Muscle of leg (tissue), 11 donors: ENCODE data around the gene TTC28. TPM values are rescaled to one million over a fixed set of nuclear protein-coding genes. Genes with fewer than 3 reads are reported as not detected.

Experiments
- DNase-seq: peaks from one replicate; pipeline ENCODE4 v3.0.0; 2013
- H3K27ac ChIP-seq: one replicate; pipeline ENCODE4 v1.5.1; 2013; ENCODE audit warnings: mild to moderate bottlenecking, low read length, control low read depth
- H3K27me3 ChIP-seq: one replicate; pipeline ENCODE4 v1.6.1; 2013; ENCODE audit warnings: low read length; ENCODE audit not compliant: control insufficient read depth, insufficient read depth
- H3K36me3 ChIP-seq: one replicate; pipeline ENCODE4 v1.6.1; 2013; ENCODE audit warnings: low read length; ENCODE audit not compliant: control insufficient read depth, insufficient read depth
- H3K4me1 ChIP-seq: one replicate; pipeline ENCODE4 v1.6.1; 2013; ENCODE audit warnings: low read length; ENCODE audit not compliant: control insufficient read depth, insufficient read depth
- H3K4me3 ChIP-seq: one replicate; pipeline ENCODE4 v1.5.1; 2013; ENCODE audit warnings: low read length, control low read depth
- H3K9me3 ChIP-seq: replicated peaks from 2 replicates; pipeline ENCODE4 v1.6.1; 2013; ENCODE audit warnings: low read depth, low read length; ENCODE audit not compliant: control insufficient read depth
- WGBS: methylation state at CpG from one replicate; pipeline ENCODE4 v1.1.5; 2013; ENCODE audit warnings: missing lambda C conversion rate; ENCODE audit not compliant: insufficient coverage; 5-methylcytosine and 5-hydroxymethylcytosine counted together
- polyA plus RNA-seq, 8 donors: library from polyadenylated mRNA; unstranded; fragments of 120-200 nt; gene quantifications; one replicate each; pipeline versions ENCODE4 v1.2.1 to v1.2.3, GENCODE V29; 2013; ENCODE audit warnings: inconsistent platforms in 1 of 8, low replicate concordance in 1 of 8; ENCODE audit not compliant: insufficient read length in 8 of 8, insufficient read depth in 1 of 8
- total RNA-seq: library from RNA; stranded (reverse); fragments of 120-200 nt; gene quantifications from one replicate; pipeline ENCODE4 v1.2.4, GENCODE V29; 2013

TTC28 gene
- total and polyA plus RNA-seq, 9 donors, result 17.9 to 31.8 (median 24.9) TPM

- Histone ChIP-seq H3K36me3 (no peaks in the 10 kb centered on the region), H3K27me3 (no peaks in the 10 kb centered on the region), H3K27ac (no peak overlapping the region), H3K9me3 (no peaks in the 10 kb centered on the region), H3K4me1 (no peaks in the 10 kb centered on the region), H3K4me3 (no peak overlapping the region)
- DNase-seq, result no peak
- no CpG with 5 or more reads among the region's 2 CpGs for WGBS
Observed at GRCh38 chr22:28351476-28351875, 328.2 kb downstream of the TTC28 start.

GRCh38 chr22:28348613-28349609, 330.7 kb downstream of the TTC28 start:
- peak; percentile 40 for DNase-seq
- Histone ChIP-seq H3K4me1 (peaks cover 2% of the 10 kb centered on the region), H3K9me3 (no peaks in the 10 kb centered on the region), H3K27me3 (no peaks in the 10 kb centered on the region), H3K4me3 (no peak overlapping the region), H3K36me3 (no peaks in the 10 kb centered on the region), H3K27ac (no peak overlapping the region)
- WGBS, result no CpG with 5 or more reads among the region's 5 CpGs

- H3K4me1 ChIP-seq, result peaks cover 2% of the 10 kb centered on the region
- H3K9me3 ChIP-seq, result no peaks in the 10 kb centered on the region
- no peak overlapping the region for H3K4me3 ChIP-seq
- H3K27me3 ChIP-seq, result no peaks in the 10 kb centered on the region
- no peak overlapping the region for H3K27ac ChIP-seq
- no peaks in the 10 kb centered on the region for H3K36me3 ChIP-seq
- DNase-seq, result peak; percentile 44
- no CpG with 5 or more reads among the region's 2 CpGs for WGBS
Observed at GRCh38 chr22:28346308-28346707, 333.3 kb downstream of the TTC28 start.

- 70% methylated on average over 3 of the region's 7 CpGs for WGBS
- H3K9me3 ChIP-seq, result no peaks in the 10 kb centered on the region
- H3K4me3 ChIP-seq, result no peak overlapping the region
- peak; percentile 44 for DNase-seq
- H3K4me1 ChIP-seq, result peaks cover 2% of the 10 kb centered on the region
- H3K36me3 ChIP-seq, result no peaks in the 10 kb centered on the region
- H3K27ac ChIP-seq, result no peak overlapping the region
- H3K27me3 ChIP-seq, result no peaks in the 10 kb centered on the region
Observed at GRCh38 chr22:28344918-28345703, 334.5 kb downstream of the TTC28 start.

- no peak overlapping the region for H3K27ac ChIP-seq
- no peaks in the 10 kb centered on the region for H3K9me3 ChIP-seq
- no peak for DNase-seq
- no peaks in the 10 kb centered on the region for H3K36me3 ChIP-seq
- no peaks in the 10 kb centered on the region for H3K27me3 ChIP-seq
- H3K4me3 ChIP-seq, result no peak overlapping the region
- H3K4me1 ChIP-seq, result no peaks in the 10 kb centered on the region
Observed at GRCh38 chr22:28341001-28341400, 338.6 kb downstream of the TTC28 start.

GRCh38 chr22:28333088-28333487, 346.6 kb downstream of the TTC28 start:
- no peak for DNase-seq
- H3K4me1 ChIP-seq, result no peaks in the 10 kb centered on the region
- H3K27me3 ChIP-seq, result no peaks in the 10 kb centered on the region
- H3K27ac ChIP-seq, result no peak overlapping the region
- no peak overlapping the region for H3K4me3 ChIP-seq
- H3K36me3 ChIP-seq, result no peaks in the 10 kb centered on the region
- no CpG with 5 or more reads among the region's 1 CpG for WGBS
- H3K9me3 ChIP-seq, result no peaks in the 10 kb centered on the region

GRCh38 chr22:28332410-28332809, 347.2 kb downstream of the TTC28 start:
- Histone ChIP-seq H3K4me3 (no peak overlapping the region), H3K4me1 (no peaks in the 10 kb centered on the region), H3K36me3 (no peaks in the 10 kb centered on the region), H3K9me3 (no peaks in the 10 kb centered on the region), H3K27me3 (no peaks in the 10 kb centered on the region), H3K27ac (no peak overlapping the region)
- no CpG with 5 or more reads among the region's 1 CpG for WGBS
- DNase-seq, result no peak

GRCh38 chr22:28331695-28332094, 347.9 kb downstream of the TTC28 start:
- Histone ChIP-seq H3K36me3 (no peaks in the 10 kb centered on the region), H3K4me1 (no peaks in the 10 kb centered on the region), H3K27me3 (no peaks in the 10 kb centered on the region), H3K9me3 (no peaks in the 10 kb centered on the region), H3K27ac (no peak overlapping the region), H3K4me3 (no peak overlapping the region)
- no peak for DNase-seq

GRCh38 chr22:28329186-28330073, 350.2 kb downstream of the TTC28 start:
- Histone ChIP-seq H3K4me1 (no peaks in the 10 kb centered on the region), H3K9me3 (no peaks in the 10 kb centered on the region), H3K27me3 (no peaks in the 10 kb centered on the region), H3K27ac (no peak overlapping the region), H3K4me3 (no peak overlapping the region), H3K36me3 (no peaks in the 10 kb centered on the region)
- 45% methylated on average over 1 of the region's 3 CpGs for WGBS
- DNase-seq, result no peak
